ENCODE measurements around the gene PARN.

GRCh38 chr16:14564861-14565687, 65.0 kb downstream of the PARN start:
- TF ChIP-seq CTCF (IDR thresholded peaks at IDR 0.05; ENCODE audit: low read length) (no peak), EZH2phosphoT487 (IDR thresholded peaks at IDR 0.05; ENCODE audit: low read length) (no peak)

Measured in MM.1S (cell line).